ENCODE results near the gene PNMA8C. TPM values are rescaled to one million over a fixed set of nuclear protein-coding genes. Genes with fewer than 3 reads are reported as not detected.

PNMA8C gene
- total RNA-seq (2014; rRNA removed; shearing (Covaris generic)) (2.3 and 2.6 TPM in 2 replicates), polyA plus RNA-seq (2016; fragmentation: Nextera tagmentation; extraction: Ambion mirVana) (0.44 and 0.59 TPM in 2 replicates)
- long read RNA-seq, full-length matches to known transcripts = 1 of 1 reads
- long read RNA-seq, partial matches to known transcripts = 0 of 1 reads
- long read RNA-seq, other reads (novel, unspliced or antisense) = 0 of 1 reads

GRCh38 chr19:46428239-46429135 lies at the start of gene PNMA8C:
TSS of gene PNMA8C (minus strand) at chr19:46428936. CDS start at chr19:46428359, 577 bp downstream.
- no peaks in the 10 kb centered on the region for H3K79me2 ChIP-seq (replicated peaks; ENCODE audit: insufficient read depth)
- peak within 1 kb of the TSS; percentile 69 for H3K4me3 ChIP-seq
- TF ChIP-seq CREB1 (CRISPR knock-in tag; IDR thresholded peaks at IDR 0.05; ENCODE audit: low read depth) (peak; percentile 97), JUNB (IDR thresholded peaks at IDR 0.05; ENCODE audit: unreplicated experiment) (no peak), POLR2AphosphoS5 (IDR thresholded peaks at IDR 0.05; ENCODE audit: low read depth) (peak; percentile 50; the same call in 1 of the 2 replicates), EZH2 (IDR thresholded peaks at IDR 0.05; ENCODE audit: low read depth, unreplicated experiment) (no peak)
- TF ChIP-seq, protein P1, sequence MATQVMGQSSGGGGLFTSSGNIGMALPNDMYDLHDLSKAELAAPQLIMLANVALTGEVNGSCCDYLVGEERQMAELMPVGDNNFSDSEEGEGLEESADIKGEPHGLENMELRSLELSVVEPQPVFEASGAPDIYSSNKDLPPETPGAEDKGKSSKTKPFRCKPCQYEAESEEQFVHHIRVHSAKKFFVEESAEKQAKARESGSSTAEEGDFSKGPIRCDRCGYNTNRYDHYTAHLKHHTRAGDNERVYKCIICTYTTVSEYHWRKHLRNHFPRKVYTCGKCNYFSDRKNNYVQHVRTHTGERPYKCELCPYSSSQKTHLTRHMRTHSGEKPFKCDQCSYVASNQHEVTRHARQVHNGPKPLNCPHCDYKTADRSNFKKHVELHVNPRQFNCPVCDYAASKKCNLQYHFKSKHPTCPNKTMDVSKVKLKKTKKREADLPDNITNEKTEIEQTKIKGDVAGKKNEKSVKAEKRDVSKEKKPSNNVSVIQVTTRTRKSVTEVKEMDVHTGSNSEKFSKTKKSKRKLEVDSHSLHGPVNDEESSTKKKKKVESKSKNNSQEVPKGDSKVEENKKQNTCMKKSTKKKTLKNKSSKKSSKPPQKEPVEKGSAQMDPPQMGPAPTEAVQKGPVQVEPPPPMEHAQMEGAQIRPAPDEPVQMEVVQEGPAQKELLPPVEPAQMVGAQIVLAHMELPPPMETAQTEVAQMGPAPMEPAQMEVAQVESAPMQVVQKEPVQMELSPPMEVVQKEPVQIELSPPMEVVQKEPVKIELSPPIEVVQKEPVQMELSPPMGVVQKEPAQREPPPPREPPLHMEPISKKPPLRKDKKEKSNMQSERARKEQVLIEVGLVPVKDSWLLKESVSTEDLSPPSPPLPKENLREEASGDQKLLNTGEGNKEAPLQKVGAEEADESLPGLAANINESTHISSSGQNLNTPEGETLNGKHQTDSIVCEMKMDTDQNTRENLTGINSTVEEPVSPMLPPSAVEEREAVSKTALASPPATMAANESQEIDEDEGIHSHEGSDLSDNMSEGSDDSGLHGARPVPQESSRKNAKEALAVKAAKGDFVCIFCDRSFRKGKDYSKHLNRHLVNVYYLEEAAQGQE (IDR thresholded peaks at IDR 0.05; ENCODE audit: unreplicated experiment) = no peak
- TF ChIP-seq, protein P2, sequence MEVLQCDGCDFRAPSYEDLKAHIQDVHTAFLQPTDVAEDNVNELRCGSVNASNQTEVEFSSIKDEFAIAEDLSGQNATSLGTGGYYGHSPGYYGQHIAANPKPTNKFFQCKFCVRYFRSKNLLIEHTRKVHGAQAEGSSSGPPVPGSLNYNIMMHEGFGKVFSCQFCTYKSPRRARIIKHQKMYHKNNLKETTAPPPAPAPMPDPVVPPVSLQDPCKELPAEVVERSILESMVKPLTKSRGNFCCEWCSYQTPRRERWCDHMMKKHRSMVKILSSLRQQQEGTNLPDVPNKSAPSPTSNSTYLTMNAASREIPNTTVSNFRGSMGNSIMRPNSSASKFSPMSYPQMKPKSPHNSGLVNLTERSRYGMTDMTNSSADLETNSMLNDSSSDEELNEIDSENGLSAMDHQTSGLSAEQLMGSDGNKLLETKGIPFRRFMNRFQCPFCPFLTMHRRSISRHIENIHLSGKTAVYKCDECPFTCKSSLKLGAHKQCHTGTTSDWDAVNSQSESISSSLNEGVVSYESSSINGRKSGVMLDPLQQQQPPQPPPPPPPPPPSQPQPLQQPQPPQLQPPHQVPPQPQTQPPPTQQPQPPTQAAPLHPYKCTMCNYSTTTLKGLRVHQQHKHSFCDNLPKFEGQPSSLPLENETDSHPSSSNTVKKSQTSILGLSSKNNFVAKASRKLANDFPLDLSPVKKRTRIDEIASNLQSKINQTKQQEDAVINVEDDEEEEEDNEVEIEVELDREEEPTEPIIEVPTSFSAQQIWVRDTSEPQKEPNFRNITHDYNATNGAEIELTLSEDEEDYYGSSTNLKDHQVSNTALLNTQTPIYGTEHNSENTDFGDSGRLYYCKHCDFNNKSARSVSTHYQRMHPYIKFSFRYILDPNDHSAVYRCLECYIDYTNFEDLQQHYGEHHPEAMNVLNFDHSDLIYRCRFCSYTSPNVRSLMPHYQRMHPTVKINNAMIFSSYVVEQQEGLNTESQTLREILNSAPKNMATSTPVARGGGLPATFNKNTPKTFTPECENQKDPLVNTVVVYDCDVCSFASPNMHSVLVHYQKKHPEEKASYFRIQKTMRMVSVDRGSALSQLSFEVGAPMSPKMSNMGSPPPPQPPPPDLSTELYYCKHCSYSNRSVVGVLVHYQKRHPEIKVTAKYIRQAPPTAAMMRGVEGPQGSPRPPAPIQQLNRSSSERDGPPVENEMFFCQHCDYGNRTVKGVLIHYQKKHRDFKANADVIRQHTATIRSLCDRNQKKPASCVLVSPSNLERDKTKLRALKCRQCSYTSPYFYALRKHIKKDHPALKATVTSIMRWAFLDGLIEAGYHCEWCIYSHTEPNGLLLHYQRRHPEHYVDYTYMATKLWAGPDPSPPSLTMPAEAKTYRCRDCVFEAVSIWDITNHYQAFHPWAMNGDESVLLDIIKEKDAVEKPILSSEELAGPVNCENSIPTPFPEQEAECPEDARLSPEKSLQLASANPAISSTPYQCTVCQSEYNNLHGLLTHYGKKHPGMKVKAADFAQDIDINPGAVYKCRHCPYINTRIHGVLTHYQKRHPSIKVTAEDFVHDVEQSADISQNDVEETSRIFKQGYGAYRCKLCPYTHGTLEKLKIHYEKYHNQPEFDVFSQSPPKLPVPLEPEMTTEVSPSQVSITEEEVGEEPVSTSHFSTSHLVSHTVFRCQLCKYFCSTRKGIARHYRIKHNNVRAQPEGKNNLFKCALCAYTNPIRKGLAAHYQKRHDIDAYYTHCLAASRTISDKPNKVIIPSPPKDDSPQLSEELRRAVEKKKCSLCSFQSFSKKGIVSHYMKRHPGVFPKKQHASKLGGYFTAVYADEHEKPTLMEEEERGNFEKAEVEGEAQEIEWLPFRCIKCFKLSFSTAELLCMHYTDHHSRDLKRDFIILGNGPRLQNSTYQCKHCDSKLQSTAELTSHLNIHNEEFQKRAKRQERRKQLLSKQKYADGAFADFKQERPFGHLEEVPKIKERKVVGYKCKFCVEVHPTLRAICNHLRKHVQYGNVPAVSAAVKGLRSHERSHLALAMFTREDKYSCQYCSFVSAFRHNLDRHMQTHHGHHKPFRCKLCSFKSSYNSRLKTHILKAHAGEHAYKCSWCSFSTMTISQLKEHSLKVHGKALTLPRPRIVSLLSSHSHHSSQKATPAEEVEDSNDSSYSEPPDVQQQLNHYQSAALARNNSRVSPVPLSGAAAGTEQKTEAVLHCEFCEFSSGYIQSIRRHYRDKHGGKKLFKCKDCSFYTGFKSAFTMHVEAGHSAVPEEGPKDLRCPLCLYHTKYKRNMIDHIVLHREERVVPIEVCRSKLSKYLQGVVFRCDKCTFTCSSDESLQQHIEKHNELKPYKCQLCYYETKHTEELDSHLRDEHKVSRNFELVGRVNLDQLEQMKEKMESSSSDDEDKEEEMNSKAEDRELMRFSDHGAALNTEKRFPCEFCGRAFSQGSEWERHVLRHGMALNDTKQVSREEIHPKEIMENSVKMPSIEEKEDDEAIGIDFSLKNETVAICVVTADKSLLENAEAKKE (CRISPR knock-in tag; IDR thresholded peaks at IDR 0.05) = no peak
- H3K36me3 Mint-ChIP-seq (ENCODE audit: low read depth) = no peaks in the 10 kb centered on the region
- no peaks in the 10 kb centered on the region for H4K20me1 ChIP-seq (replicated peaks; ENCODE audit: insufficient read depth)
- H3K36me3 ChIP-seq (ENCODE audit: insufficient read depth) = no peaks in the 10 kb centered on the region
- H3K9me3 Mint-ChIP-seq = no peaks in the 10 kb centered on the region
- no peaks in the 10 kb centered on the region for H3K9me2 ChIP-seq (ENCODE audit: insufficient read depth)
- H2AFZ ChIP-seq = peak within 1 kb of the TSS; percentile 94; the same call in 1 of the 2 replicates
- H3K4me3 Mint-ChIP-seq = peak within 1 kb of the TSS; percentile 77
- peaks cover 11% of the 10 kb centered on the region for H3K4me1 ChIP-seq (ENCODE audit: insufficient read depth)
- ATAC-seq = peak; percentile 77
- no peak within 1 kb of the TSS for H3K27ac Mint-ChIP-seq
- H3K4me2 ChIP-seq = peak within 1 kb of the TSS; percentile 84
- no peak within 1 kb of the TSS for H3K27ac ChIP-seq (ENCODE audit: low read depth)
- DNase-seq (ENCODE audit: low spot score) = peak; percentile 96
- H3K4me1 Mint-ChIP-seq = peaks cover 23% of the 10 kb centered on the region
- no peaks in the 10 kb centered on the region for H3K27me3 ChIP-seq (ENCODE audit: insufficient read depth)
- peaks cover 13% of the 10 kb centered on the region for H3K27me3 Mint-ChIP-seq (ENCODE audit: insufficient read depth, low read depth, poor library complexity)
- H3F3A ChIP-seq (replicated peaks; ENCODE audit: low read depth) = no peaks in the 10 kb centered on the region
